OCI-LY7 (cell line): ENCODE results near the gene B3GALT4.

Source experiments
- EZH2phosphoT487 ChIP-seq: fragments of 200-600 bp; sonication (generic); IDR thresholded peaks from 2 replicates; pipeline ENCODE4 v1.6.1; 2018; ENCODE audit warnings: low read depth, borderline replicate concordance, mild to moderate bottlenecking, mixed run types, antibody characterized with exemption, low read length, moderate library complexity, mixed read lengths
- TF ChIP-seq, protein P1 (sequence below): fragments of 200-600 bp; sonication (generic); conservative IDR thresholded peaks from 2 replicates; pipeline ENCODE4 v1.5.1; 2014; ENCODE audit warnings: mild to moderate bottlenecking, antibody characterized with exemption, low read length, moderate library complexity, mixed read lengths

DNA sequence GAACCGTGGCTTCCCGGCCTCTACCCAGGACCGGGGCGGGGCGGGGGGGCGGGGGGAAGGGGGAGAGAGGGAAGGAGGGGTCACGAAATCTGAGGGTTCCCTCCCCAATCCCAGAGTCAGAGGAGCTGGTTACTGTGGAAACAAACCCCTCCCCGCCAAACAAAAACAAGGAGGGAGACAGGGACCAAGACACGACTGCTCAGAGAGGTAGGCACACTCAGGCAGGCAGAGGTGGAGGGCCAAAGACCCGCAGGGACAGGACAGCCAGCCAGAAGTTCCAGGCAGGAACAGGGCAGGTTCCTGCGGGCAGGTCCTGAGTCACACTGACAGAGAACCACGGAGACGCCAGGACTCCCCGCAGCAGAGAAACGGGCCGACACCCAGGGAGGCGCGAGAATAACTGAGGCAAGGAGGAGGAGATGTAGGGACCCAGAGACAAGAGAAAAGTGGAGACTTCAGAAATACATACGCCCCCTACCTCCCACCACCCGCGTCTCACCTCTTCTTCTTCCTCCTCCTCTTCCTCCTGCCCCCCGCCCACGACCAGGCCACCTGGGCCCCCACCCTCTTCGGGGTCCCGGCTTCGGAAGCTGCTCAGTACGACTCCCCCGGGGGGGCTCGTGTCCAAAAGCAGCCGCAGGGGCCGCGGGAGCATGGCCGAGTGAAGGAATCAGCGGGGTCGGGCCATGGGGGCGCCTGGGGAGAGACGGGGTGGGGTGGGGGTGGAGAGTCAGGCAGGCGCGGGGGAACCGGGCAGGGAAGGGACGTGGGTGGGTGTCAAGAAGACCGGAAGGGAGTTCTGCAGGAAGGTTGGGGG is 21.2 kb downstream of the B3GALT4 start:
- TF ChIP-seq, protein P1, sequence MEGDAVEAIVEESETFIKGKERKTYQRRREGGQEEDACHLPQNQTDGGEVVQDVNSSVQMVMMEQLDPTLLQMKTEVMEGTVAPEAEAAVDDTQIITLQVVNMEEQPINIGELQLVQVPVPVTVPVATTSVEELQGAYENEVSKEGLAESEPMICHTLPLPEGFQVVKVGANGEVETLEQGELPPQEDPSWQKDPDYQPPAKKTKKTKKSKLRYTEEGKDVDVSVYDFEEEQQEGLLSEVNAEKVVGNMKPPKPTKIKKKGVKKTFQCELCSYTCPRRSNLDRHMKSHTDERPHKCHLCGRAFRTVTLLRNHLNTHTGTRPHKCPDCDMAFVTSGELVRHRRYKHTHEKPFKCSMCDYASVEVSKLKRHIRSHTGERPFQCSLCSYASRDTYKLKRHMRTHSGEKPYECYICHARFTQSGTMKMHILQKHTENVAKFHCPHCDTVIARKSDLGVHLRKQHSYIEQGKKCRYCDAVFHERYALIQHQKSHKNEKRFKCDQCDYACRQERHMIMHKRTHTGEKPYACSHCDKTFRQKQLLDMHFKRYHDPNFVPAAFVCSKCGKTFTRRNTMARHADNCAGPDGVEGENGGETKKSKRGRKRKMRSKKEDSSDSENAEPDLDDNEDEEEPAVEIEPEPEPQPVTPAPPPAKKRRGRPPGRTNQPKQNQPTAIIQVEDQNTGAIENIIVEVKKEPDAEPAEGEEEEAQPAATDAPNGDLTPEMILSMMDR = peak; percentile 67
- no peak for TF ChIP-seq EZH2phosphoT487
